GM10266 (cell line): ENCODE results near the gene RPS10.
"Not testable (repeated sequence)": the region's sequence is repeated elsewhere in the genome, so short reads cannot be mapped to it uniquely, and the experiment has no call there.

Experiments
- DNase-seq: peaks from one replicate; pipeline ENCODE4 v3.0.0; 2012; ENCODE audit errors: extremely low spot score
- CTCF ChIP-seq: IDR thresholded peaks from 2 replicates; pipeline ENCODE4 v1.5.1; 2012; ENCODE audit warnings: mild to moderate bottlenecking, low read depth; ENCODE audit not compliant: control insufficient read depth, insufficient read depth; ENCODE audit errors: missing control alignments

Gene RPS10

GRCh38 chr6:34385793-34386195 is 40.1 kb downstream of the RPS10 start:
- DNase-seq: no peak
- TF ChIP-seq CTCF: no peak

GRCh38 chr6:34384321-34385153 is 41.3 kb downstream of the RPS10 start:
- TF ChIP-seq CTCF: no peak
- DNase-seq: no peak

- DNase-seq: no peak
- no peak for TF ChIP-seq CTCF
Observed at GRCh38 chr6:34383656-34384320, 42.1 kb downstream of the RPS10 start.

- TF ChIP-seq CTCF: no peak
Observed at GRCh38 chr6:34383161-34383631, 42.7 kb downstream of the RPS10 start.

GRCh38 chr6:34381081-34381480 is 44.8 kb downstream of the RPS10 start:
- no peak for DNase-seq

More at GRCh38 chr6:34383161-34383631, 42.7 kb downstream of the RPS10 start:
- DNase-seq: no peak

GRCh38 chr6:34378470-34378869 is 47.4 kb downstream of the RPS10 start:
- TF ChIP-seq CTCF: no peak
- DNase-seq: no peak

More at GRCh38 chr6:34381081-34381480, 44.8 kb downstream of the RPS10 start:
- TF ChIP-seq CTCF: no peak

GRCh38 chr6:34377984-34378383 is 47.9 kb downstream of the RPS10 start:
- no peak for DNase-seq
- no peak for TF ChIP-seq CTCF

GRCh38 chr6:34377571-34377970 is 48.3 kb downstream of the RPS10 start:
- not testable (repeated sequence) for DNase-seq
